NB4 (cell line): ENCODE measurements around the gene CHST1.

Experiments used
- MYC ChIP-seq: IDR thresholded peaks from 2 replicates; pipeline ENCODE4 v1.6.1; 2011; ENCODE audit warnings: low read depth, low read length
- POLR2A ChIP-seq: IDR thresholded peaks from 2 replicates; pipeline ENCODE4 v1.6.1; 2011; ENCODE audit warnings: mild to moderate bottlenecking; ENCODE audit not compliant: insufficient read length; ENCODE audit errors: extremely low read depth
- TF ChIP-seq, protein P1 (sequence below): IDR thresholded peaks from one replicate; pipeline ENCODE4 v1.5.1; 2012; ENCODE audit warnings: low read depth, low read length

- TF ChIP-seq, protein P1, sequence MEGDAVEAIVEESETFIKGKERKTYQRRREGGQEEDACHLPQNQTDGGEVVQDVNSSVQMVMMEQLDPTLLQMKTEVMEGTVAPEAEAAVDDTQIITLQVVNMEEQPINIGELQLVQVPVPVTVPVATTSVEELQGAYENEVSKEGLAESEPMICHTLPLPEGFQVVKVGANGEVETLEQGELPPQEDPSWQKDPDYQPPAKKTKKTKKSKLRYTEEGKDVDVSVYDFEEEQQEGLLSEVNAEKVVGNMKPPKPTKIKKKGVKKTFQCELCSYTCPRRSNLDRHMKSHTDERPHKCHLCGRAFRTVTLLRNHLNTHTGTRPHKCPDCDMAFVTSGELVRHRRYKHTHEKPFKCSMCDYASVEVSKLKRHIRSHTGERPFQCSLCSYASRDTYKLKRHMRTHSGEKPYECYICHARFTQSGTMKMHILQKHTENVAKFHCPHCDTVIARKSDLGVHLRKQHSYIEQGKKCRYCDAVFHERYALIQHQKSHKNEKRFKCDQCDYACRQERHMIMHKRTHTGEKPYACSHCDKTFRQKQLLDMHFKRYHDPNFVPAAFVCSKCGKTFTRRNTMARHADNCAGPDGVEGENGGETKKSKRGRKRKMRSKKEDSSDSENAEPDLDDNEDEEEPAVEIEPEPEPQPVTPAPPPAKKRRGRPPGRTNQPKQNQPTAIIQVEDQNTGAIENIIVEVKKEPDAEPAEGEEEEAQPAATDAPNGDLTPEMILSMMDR = no peak
- no peak for TF ChIP-seq POLR2A
- no peak for TF ChIP-seq MYC
Observed at GRCh38 chr11:45684440-45684839, 19.0 kb upstream of the CHST1 start.
